Measurements from ENCODE around the gene TTLL11.

DNA sequence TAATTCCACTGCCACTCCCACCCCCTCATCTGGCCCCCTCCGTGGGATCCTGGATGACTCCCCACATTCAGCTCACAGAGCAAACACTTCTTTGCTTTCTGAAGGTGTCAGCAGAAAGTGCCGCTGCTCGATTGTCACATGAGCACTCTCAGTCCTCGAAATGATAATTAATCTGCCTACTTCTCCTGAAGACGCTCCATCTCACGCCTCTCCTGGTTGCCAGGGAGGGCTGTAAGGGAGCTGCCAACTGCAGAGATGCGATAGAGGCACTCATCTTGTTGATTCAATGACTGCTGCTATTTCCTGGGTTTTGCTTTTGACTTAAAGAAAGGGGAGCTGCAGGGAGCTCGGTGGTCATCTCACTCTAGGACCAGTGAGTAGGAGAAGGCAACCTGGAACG is 235.2 kb downstream of the TTLL11 start:
- TF ChIP-seq EZH2 (IDR thresholded peaks at IDR 0.05; ENCODE audit: borderline replicate concordance): no peak
- TF ChIP-seq, protein P1, sequence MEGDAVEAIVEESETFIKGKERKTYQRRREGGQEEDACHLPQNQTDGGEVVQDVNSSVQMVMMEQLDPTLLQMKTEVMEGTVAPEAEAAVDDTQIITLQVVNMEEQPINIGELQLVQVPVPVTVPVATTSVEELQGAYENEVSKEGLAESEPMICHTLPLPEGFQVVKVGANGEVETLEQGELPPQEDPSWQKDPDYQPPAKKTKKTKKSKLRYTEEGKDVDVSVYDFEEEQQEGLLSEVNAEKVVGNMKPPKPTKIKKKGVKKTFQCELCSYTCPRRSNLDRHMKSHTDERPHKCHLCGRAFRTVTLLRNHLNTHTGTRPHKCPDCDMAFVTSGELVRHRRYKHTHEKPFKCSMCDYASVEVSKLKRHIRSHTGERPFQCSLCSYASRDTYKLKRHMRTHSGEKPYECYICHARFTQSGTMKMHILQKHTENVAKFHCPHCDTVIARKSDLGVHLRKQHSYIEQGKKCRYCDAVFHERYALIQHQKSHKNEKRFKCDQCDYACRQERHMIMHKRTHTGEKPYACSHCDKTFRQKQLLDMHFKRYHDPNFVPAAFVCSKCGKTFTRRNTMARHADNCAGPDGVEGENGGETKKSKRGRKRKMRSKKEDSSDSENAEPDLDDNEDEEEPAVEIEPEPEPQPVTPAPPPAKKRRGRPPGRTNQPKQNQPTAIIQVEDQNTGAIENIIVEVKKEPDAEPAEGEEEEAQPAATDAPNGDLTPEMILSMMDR (IDR thresholded peaks at IDR 0.05; ENCODE audit: poor library complexity): no peak

All from hepatocyte (in vitro differentiated cells).